Measurements from ENCODE around the gene WDR4.

GRCh38 chr21:42860345-42860744 lies 19.0 kb downstream of the WDR4 start:
- TF ChIP-seq POLR2A (IDR thresholded peaks at IDR 0.05) (no peak), CTCF (IDR thresholded peaks at IDR 0.05) (no peak), EP300 (IDR thresholded peaks at IDR 0.05; ENCODE audit: low read depth) (no peak), POLR2AphosphoS5 (IDR thresholded peaks at IDR 0.05) (no peak)

Data from transverse colon (tissue), 4 donors.